AG10803 (cell line): ENCODE data around the gene YBEY.

ENCODE experiments used
- DNase-seq: peaks from one replicate; pipeline ENCODE4 v3.0.0; 2010; ENCODE audit warnings: low read depth
- H3K4me3 ChIP-seq: 2 replicates; pipeline ENCODE4 v1.5.1; 2011; ENCODE audit warnings: mild to moderate bottlenecking, low read length, control low read depth
- CTCF ChIP-seq: conservative IDR thresholded peaks from 2 replicates; pipeline ENCODE4 v1.5.1; 2011; ENCODE audit warnings: mild to moderate bottlenecking, low read length, control low read depth, inconsistent platforms

Gene YBEY

GRCh38 chr21:46253610-46254124, 32.5 kb upstream of the YBEY start:
- DNase-seq = no peak
- TF ChIP-seq CTCF = no peak
- no peak overlapping the region for H3K4me3 ChIP-seq

- H3K4me3 ChIP-seq = no peak overlapping the region
- TF ChIP-seq CTCF = no peak
- no peak for DNase-seq
Observed at GRCh38 chr21:46254208-46254975, 31.8 kb upstream of the YBEY start.

- DNase-seq = no peak
- no peak for TF ChIP-seq CTCF
- H3K4me3 ChIP-seq = no peak overlapping the region
Observed at GRCh38 chr21:46255166-46255565, 31.0 kb upstream of the YBEY start.

GRCh38 chr21:46255758-46256337, 30.3 kb upstream of the YBEY start:
- no peak overlapping the region for H3K4me3 ChIP-seq
- TF ChIP-seq CTCF = no peak
- DNase-seq = no peak

GRCh38 chr21:46256501-46256994, 29.6 kb upstream of the YBEY start:
- TF ChIP-seq CTCF = no peak
- H3K4me3 ChIP-seq = no peak overlapping the region
- no peak for DNase-seq

GRCh38 chr21:46264046-46264689, 22.0 kb upstream of the YBEY start:
- TF ChIP-seq CTCF = no peak
- no peak overlapping the region for H3K4me3 ChIP-seq
- no peak for DNase-seq
